Stimulated activated CD4-positive, alpha-beta T cell treated with anti-CD3 and anti-CD28 coated beads, TNF-alpha, amount 100 ng/mL, for 1 hour (primary cell): ENCODE results near the gene DYNLT1.
"Not testable (repeated sequence)": the region's sequence is repeated elsewhere in the genome, so short reads cannot be mapped to it uniquely, and the experiment has no call there.

ENCODE experiments used
- DNase-seq, 3 donors: peaks; one replicate each; pipeline ENCODE4 v3.0.0-alpha.2; 2020; ENCODE audit warnings: low read depth in 3 of 3, low spot score in 1 of 3

DYNLT1 gene

GRCh38 chr6:158642097-158642601 lies 2.4 kb downstream of the DYNLT1 start:
- DNase-seq = no peak

GRCh38 chr6:158640519-158640918 lies 4.0 kb downstream of the DYNLT1 start:
- no peak for DNase-seq

GRCh38 chr6:158639056-158639455 lies 5.5 kb downstream of the DYNLT1 start:
- no peak for DNase-seq

- DNase-seq = no peak
Observed at GRCh38 chr6:158638324-158638854, 6.2 kb downstream of the DYNLT1 start.

GRCh38 chr6:158636778-158637177 lies 7.8 kb downstream of the DYNLT1 start:
- no peak for DNase-seq

- no peak for DNase-seq
Observed at GRCh38 chr6:158635427-158636073, 9.0 kb downstream of the DYNLT1 start.

GRCh38 chr6:158634695-158635426 lies 9.7 kb downstream of the DYNLT1 start:
- DNase-seq = no peak

- no peak for DNase-seq
Observed at GRCh38 chr6:158633127-158633526, 11.4 kb downstream of the DYNLT1 start.

GRCh38 chr6:158632538-158633119 lies 11.9 kb downstream of the DYNLT1 start:
- DNase-seq = not testable (repeated sequence)

GRCh38 chr6:158631678-158632537 lies 12.6 kb downstream of the DYNLT1 start:
- no peak for DNase-seq

- DNase-seq = no peak
Observed at GRCh38 chr6:158630938-158631616, 13.5 kb downstream of the DYNLT1 start.

- no peak for DNase-seq
Observed at GRCh38 chr6:158629367-158630221, 14.9 kb downstream of the DYNLT1 start.

- no peak for DNase-seq
Observed at GRCh38 chr6:158628542-158628941, 16.0 kb downstream of the DYNLT1 start.

- DNase-seq = no peak
Observed at GRCh38 chr6:158627940-158628211, 16.7 kb downstream of the DYNLT1 start.

GRCh38 chr6:158627168-158627939 lies 17.2 kb downstream of the DYNLT1 start:
- no peak for DNase-seq

- DNase-seq = no peak
Observed at GRCh38 chr6:158626360-158627167, 18.0 kb downstream of the DYNLT1 start.

- DNase-seq = no peak
Observed at GRCh38 chr6:158625881-158626305, 18.6 kb downstream of the DYNLT1 start.
